HG02642 (cell line): ENCODE results near the gene LCAT.
"Not testable (repeated sequence)": the region's sequence is repeated elsewhere in the genome, so short reads cannot be mapped to it uniquely, and the experiment has no call there.

Source experiments
- ATAC-seq: cut with Tn5 transposase; IDR thresholded peaks from one replicate; pipeline ENCODE4 v1.9.1; 2021; ENCODE audit warnings: mild to moderate bottlenecking; ENCODE audit not compliant: unreplicated experiment, poor library complexity

LCAT gene

DNA sequence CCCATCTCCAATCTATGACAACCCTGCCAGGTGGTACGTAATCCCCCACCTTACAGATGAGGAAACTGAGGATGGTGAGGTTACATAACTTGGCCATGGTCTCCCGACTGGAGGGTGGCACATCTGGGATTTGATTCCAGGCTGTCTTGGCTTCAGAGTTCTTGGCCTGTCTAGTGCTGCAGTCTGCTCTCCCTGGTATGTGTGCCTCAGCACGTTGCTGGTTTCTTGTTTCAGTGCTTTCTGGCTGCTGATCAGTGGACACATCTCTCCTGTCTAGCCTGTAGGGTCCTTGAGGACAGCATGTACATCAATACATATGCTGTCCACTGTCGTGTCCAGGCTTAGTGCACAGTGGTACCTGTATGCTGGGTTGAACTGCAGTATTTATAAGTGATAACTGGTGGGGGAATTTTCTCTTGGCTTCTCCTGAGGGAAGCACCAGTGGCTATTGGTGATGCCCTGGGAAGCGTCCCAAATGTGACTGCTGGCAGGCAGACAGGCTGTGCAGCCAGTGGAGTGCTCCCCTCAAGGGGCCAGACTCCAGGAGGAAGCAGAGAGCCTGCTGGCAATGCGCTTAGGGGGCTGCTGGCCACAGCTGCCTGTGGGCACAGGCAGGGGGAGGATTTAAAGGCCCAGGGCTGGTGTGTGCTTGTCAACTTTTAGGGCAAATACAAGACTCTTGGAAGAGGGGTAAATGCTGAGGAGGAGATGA, 26.6 kb downstream of the LCAT start:
- ATAC-seq = no peak

DNA sequence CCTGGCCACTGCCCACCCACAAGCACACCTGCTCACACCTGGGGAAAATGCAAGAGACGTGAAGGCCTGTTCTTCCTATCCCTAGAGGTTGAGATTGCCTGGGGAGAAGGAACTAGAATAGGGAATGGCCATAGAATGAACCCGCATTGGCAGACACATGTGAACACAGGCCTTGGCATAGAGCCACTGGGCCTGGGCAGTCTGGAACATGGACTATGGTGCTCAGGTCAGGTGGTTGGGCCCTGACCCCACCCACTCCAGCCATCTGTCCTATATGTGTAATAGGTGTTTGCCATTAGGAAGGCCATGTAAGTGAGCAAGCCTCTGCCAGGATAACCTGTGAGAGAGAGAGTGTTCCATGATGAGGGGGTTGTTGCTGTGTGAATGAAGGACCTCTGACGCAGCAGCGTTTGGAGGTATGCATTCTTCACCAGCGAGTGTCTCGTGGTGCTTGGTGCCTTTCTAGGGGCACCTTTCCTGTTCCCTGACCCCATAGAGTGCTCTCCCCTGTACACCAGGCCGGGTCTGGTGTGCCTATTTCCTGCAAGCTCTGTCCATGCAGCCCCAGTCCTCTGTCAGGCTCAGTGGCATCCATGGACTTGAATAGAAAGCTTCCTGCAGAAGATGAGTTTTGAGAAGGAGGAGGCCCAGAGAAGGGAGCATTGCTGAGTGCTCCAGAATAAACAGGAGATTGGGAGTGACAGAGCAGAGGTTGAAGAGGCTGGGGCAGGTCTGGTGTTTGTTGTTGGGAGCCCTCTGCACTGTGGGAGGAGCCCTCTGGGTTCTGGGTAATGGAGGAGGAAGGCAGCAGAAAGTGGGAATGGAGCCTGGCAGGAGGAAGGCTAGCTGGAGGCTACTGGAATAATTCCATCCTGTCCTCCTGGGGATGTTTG, 27.8 kb downstream of the LCAT start:
- ATAC-seq = no peak

DNA sequence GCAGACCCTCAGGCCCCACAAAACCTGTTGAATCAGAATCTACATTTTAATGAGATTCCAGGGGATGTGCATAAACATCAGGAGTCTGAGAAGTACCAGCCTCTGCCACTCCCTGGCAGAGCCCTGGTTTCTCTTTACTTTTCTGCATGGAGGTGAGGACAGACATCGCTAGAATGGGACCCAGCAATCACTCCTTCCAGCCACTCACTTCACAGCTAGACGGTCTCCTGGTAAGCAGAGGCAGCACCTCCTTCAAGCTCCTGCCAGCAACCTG, 28.5 kb downstream of the LCAT start:
- ATAC-seq = not testable (repeated sequence)

DNA sequence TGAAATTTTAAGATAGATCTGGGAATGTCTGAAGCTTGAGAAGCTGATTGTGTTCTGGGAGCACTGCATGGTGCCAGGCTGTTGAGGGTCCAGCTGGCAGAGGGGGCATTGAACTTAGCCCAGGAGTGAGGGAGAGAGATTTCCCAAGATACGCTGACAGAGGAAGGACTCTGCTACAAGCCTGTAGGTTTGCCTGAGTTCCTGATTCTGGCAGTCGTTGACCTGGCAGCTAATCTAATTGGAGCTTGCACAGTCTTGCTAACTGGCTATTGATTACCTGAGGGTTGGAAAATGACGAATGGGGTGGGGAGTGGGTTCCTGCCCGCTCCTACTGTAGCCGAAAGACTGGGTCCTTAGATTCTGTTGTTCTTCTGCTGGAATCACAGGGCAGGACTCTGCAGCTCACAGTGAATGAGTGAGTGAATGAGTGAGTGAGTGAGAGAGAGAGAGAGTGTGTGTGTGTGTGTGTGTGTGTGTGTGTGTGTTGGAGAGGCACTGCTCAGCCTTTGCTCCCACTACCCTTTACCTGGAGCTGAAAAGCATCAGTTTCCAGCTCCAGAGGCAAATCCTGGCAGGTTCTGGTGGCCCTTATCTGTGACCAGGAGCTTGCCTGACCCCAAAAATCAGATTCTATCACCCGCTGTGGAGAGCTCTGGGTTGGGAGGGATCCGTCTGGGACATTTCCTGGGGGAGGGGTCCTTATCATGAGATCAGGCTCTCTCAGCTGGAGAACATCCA, 29.0 kb downstream of the LCAT start:
- ATAC-seq = no peak

DNA sequence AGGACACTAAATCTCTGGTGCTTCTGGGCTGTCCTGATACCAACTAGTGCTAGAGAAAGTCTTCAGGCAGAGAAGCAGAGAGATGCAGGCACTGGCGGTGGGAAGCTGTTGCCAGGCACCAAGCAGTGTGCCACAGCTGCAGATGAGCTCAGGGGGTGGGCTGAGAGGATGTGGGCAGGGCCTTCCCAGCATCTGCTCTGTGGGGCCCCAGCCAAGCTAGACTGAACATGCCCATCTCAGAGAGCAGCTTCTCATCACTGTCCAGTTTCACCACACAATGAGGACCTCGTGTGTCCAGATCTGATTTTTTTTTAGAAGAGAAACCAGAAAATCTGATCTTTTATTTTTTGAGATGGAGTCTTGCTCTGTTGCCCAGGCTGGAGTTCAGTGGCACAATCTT, 33.8 kb downstream of the LCAT start:
- no peak for ATAC-seq

DNA sequence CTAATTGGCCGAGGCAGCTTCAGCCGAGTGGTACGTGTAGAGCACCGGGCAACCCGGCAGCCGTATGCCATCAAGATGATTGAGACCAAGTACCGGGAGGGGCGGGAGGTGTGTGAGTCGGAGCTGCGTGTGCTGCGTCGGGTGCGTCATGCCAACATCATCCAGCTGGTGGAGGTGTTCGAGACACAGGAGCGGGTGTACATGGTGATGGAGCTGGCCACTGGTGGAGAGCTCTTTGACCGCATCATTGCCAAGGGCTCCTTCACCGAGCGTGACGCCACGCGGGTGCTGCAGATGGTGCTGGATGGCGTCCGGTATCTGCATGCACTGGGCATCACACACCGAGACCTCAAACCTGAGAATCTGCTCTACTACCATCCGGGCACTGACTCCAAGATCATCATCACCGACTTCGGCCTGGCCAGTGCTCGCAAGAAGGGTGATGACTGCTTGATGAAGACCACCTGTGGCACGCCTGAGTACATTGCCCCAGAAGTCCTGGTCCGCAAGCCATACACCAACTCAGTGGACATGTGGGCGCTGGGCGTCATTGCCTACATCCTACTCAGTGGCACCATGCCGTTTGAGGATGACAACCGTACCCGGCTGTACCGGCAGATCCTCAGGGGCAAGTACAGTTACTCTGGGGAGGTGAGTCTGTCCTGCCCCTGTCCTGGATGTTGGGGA, 34.7 kb downstream of the LCAT start:
- ATAC-seq = no peak

GRCh38 chr16:67907397-67908180, 36.3 kb downstream of the LCAT start:
- no peak for ATAC-seq

- ATAC-seq = no peak
Measured at GRCh38 chr16:67902831-67903230, 41.1 kb downstream of the LCAT start.

GRCh38 chr16:67901734-67902133, 42.2 kb downstream of the LCAT start:
- no peak for ATAC-seq

DNA sequence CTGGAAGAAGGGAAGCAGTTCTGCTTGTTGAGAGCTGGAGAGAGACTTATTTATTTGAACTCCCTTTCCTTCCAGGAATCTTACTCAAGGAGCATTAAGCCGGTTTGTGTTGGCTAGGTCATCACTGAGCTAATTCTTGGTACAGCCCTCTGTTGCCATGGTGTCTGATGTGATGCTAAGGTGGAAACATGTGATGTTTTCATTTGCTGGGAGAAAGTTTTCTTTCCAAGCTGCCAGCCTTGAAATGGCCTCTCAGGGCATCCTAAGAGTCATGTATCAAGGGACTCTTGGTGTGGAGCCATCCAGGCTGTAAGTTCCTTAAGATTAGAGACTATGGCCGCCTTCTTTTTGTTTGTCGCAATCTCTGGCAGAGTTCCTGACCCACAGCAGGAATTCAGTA, 46.7 kb downstream of the LCAT start:
- no peak for ATAC-seq

GRCh38 chr16:67893743-67894399, 50.0 kb downstream of the LCAT start:
- peak; percentile 3 for ATAC-seq

GRCh38 chr16:67892899-67893742, 50.8 kb downstream of the LCAT start, which contains the start of gene PSKH1:
PSKH1 (plus strand) TSS chr16:67893254; CDS start chr16:67908750, 15,496 bp downstream.
- peak; percentile 90 for ATAC-seq

DNA sequence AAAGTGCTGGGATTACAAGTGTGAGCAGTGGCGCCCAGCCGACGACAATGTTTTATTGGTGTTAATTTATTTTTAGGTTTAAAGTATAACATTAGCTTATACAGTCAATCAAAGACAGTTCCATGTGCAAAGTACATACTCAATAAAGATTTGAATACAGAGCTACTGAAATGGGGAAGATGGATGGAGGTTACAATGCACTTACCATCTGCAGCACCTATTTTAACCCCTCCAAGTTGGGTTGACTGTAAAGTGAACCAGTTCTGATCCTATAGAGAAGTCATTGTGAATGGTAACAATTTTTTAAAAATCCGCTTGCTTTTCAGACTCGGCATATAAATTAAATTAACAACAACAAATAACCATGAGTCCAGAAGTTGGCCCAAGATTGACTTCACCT, 51.5 kb downstream of the LCAT start:
- ATAC-seq = no peak
